DOHH2 (cell line): ENCODE measurements around the gene SYP.

ENCODE experiments used
- EZH2phosphoT487 ChIP-seq: fragments of 200-600 bp; sonication (generic); IDR thresholded peaks from 2 replicates; pipeline ENCODE4 v1.6.1; 2017; ENCODE audit warnings: borderline replicate concordance, mild to moderate bottlenecking, antibody characterized with exemption, low read length, moderate library complexity, mixed read lengths
- TF ChIP-seq, protein P1 (sequence below): fragments of 200-600 bp; sonication (generic); IDR thresholded peaks from one replicate; pipeline ENCODE4 v1.5.1; 2014; ENCODE audit warnings: antibody characterized with exemption, mild to moderate bottlenecking, low read depth, low read length; ENCODE audit not compliant: poor library complexity, severe bottlenecking

DNA sequence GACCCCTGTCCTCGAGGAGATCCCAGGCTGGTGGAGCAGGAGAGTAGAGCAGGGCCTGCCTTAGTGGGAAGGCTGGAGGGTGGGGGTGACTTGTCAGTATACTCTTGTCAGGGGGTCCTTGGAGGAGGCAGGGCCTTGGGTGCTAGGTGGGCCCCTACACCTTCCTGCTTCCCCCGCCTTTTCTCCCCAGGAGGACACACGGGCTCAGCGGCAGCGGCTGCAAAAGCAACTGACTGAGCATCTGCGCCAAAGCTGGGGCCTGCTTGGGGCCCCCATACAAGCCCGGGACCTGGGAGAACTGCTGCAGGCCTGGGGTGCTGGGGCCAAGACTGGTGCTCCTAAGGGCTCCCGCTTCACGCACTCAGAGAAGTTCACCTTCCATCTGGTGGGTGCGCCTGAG lies 46.5 kb upstream of the SYP start:
- TF ChIP-seq, protein P1, sequence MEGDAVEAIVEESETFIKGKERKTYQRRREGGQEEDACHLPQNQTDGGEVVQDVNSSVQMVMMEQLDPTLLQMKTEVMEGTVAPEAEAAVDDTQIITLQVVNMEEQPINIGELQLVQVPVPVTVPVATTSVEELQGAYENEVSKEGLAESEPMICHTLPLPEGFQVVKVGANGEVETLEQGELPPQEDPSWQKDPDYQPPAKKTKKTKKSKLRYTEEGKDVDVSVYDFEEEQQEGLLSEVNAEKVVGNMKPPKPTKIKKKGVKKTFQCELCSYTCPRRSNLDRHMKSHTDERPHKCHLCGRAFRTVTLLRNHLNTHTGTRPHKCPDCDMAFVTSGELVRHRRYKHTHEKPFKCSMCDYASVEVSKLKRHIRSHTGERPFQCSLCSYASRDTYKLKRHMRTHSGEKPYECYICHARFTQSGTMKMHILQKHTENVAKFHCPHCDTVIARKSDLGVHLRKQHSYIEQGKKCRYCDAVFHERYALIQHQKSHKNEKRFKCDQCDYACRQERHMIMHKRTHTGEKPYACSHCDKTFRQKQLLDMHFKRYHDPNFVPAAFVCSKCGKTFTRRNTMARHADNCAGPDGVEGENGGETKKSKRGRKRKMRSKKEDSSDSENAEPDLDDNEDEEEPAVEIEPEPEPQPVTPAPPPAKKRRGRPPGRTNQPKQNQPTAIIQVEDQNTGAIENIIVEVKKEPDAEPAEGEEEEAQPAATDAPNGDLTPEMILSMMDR: no peak
- TF ChIP-seq EZH2phosphoT487: no peak
